ENCODE measurements around the gene CATSPERD. TPM values are rescaled to one million over a fixed set of nuclear protein-coding genes. Genes with fewer than 3 reads are reported as not detected.
A peak's percentile ranks its signal among the peaks of the same experiment; 100 is the strongest.

Gene CATSPERD
- total RNA-seq, 1 experiment from 2014 or later, result 0.50 TPM

DNA sequence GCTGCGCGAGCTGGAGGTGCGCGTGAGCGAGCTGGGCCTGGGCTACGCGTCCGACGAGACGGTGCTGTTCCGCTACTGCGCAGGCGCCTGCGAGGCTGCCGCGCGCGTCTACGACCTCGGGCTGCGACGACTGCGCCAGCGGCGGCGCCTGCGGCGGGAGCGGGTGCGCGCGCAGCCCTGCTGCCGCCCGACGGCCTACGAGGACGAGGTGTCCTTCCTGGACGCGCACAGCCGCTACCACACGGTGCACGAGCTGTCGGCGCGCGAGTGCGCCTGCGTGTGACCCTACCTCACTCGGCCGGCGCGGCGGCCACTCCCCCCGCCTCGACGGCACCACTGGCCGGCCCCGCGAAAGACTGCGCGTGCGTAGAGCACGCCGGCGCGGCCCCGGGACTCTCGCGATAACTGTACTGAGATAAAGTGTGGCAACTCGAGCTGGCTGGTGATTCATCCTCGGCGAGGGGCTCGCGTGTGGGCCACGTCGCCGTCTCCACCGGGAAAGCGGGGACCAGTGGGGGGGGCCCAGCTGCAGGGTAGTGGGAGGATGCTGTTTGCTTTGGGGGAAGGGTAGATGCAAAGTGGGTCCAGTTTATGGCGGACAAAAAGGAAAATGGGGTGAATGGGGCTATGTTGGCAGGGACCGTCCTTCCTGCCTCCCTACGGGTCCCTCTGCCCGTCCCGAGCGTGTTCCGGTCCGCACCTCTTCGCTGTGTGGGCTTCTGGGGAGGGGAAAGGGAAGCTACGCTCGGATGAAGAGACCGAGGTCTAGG is 107.6 kb downstream of the CATSPERD start (continued):
- TF ChIP-seq ZMAT4 (CRISPR knock-in tag; IDR thresholded peaks at IDR 0.05) (peak; percentile 75; the same call in 1 of the 2 replicates), NFATC4 (CRISPR knock-in tag; IDR thresholded peaks at IDR 0.05) (no peak; the same call in 1 of the 2 replicates), MLX (CRISPR knock-in tag; IDR thresholded peaks at IDR 0.05) (no peak), ZNF232 (CRISPR knock-in tag; IDR thresholded peaks at IDR 0.05) (peak; percentile 77; the same call in 1 of the 2 replicates), ELF4 (CRISPR knock-in tag; IDR thresholded peaks at IDR 0.05; ENCODE audit: low read depth) (no peak), ZNF138 (CRISPR knock-in tag; conservative IDR thresholded peaks at IDR 0.05) (no peak), NR1H2 (CRISPR knock-in tag; IDR thresholded peaks at IDR 0.05) (no peak), ZNF396 (CRISPR knock-in tag; IDR thresholded peaks at IDR 0.05; ENCODE audit: borderline replicate concordance) (no peak), HMGA2 (CRISPR knock-in tag; IDR thresholded peaks at IDR 0.05) (no peak), TP53 (CRISPR knock-in tag; IDR thresholded peaks at IDR 0.05) (no peak), JUN (CRISPR knock-in tag; IDR thresholded peaks at IDR 0.05) (peak; percentile 51; the same call in 1 of the 2 replicates), ZNF425 (CRISPR knock-in tag; conservative IDR thresholded peaks at IDR 0.05) (no peak), CREB1 (CRISPR knock-in tag; IDR thresholded peaks at IDR 0.05) (no peak; the same call in none of the 2 replicates), GRHL2 (CRISPR knock-in tag; IDR thresholded peaks at IDR 0.05; ENCODE audit: insufficient replicate concordance, severe bottlenecking) (no peak), FOXJ3 (CRISPR knock-in tag; IDR thresholded peaks at IDR 0.05; ENCODE audit: borderline replicate concordance) (no peak), ZNF423 (CRISPR knock-in tag; IDR thresholded peaks at IDR 0.05) (no peak), CBFB (CRISPR knock-in tag; IDR thresholded peaks at IDR 0.05; ENCODE audit: low read depth) (0 out of 2 replicates have a peak, but pooled peaks have one; percentile 73), NR3C1 (CRISPR knock-in tag; conservative IDR thresholded peaks at IDR 0.05; ENCODE audit: low read depth) (no peak), SOX15 (CRISPR knock-in tag; IDR thresholded peaks at IDR 0.05) (no peak), JAZF1 (CRISPR knock-in tag; IDR thresholded peaks at IDR 0.05) (no peak), TEAD4 (CRISPR knock-in tag; IDR thresholded peaks at IDR 0.05) (no peak), ZNF219 (CRISPR knock-in tag; IDR thresholded peaks at IDR 0.05; ENCODE audit: borderline replicate concordance) (no peak), PRRX2 (CRISPR knock-in tag; IDR thresholded peaks at IDR 0.05) (no peak)
- TF ChIP-seq, protein P1, sequence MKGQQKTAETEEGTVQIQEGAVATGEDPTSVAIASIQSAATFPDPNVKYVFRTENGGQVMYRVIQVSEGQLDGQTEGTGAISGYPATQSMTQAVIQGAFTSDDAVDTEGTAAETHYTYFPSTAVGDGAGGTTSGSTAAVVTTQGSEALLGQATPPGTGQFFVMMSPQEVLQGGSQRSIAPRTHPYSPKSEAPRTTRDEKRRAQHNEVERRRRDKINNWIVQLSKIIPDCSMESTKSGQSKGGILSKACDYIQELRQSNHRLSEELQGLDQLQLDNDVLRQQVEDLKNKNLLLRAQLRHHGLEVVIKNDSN (CRISPR knock-in tag; IDR thresholded peaks at IDR 0.05), result 0 out of 2 replicates have a peak, but pooled peaks have one; percentile 37
- TF ChIP-seq, protein P2, sequence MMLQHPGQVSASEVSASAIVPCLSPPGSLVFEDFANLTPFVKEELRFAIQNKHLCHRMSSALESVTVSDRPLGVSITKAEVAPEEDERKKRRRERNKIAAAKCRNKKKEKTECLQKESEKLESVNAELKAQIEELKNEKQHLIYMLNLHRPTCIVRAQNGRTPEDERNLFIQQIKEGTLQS (CRISPR knock-in tag; conservative IDR thresholded peaks at IDR 0.05), result no peak
- TF ChIP-seq, protein P3, sequence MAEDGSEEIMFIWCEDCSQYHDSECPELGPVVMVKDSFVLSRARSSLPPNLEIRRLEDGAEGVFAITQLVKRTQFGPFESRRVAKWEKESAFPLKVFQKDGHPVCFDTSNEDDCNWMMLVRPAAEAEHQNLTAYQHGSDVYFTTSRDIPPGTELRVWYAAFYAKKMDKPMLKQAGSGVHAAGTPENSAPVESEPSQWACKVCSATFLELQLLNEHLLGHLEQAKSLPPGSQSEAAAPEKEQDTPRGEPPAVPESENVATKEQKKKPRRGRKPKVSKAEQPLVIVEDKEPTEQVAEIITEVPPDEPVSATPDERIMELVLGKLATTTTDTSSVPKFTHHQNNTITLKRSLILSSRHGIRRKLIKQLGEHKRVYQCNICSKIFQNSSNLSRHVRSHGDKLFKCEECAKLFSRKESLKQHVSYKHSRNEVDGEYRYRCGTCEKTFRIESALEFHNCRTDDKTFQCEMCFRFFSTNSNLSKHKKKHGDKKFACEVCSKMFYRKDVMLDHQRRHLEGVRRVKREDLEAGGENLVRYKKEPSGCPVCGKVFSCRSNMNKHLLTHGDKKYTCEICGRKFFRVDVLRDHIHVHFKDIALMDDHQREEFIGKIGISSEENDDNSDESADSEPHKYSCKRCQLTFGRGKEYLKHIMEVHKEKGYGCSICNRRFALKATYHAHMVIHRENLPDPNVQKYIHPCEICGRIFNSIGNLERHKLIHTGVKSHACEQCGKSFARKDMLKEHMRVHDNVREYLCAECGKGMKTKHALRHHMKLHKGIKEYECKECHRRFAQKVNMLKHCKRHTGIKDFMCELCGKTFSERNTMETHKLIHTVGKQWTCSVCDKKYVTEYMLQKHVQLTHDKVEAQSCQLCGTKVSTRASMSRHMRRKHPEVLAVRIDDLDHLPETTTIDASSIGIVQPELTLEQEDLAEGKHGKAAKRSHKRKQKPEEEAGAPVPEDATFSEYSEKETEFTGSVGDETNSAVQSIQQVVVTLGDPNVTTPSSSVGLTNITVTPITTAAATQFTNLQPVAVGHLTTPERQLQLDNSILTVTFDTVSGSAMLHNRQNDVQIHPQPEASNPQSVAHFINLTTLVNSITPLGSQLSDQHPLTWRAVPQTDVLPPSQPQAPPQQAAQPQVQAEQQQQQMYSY (CRISPR knock-in tag; IDR thresholded peaks at IDR 0.05), result no peak
- TF ChIP-seq, protein P4, sequence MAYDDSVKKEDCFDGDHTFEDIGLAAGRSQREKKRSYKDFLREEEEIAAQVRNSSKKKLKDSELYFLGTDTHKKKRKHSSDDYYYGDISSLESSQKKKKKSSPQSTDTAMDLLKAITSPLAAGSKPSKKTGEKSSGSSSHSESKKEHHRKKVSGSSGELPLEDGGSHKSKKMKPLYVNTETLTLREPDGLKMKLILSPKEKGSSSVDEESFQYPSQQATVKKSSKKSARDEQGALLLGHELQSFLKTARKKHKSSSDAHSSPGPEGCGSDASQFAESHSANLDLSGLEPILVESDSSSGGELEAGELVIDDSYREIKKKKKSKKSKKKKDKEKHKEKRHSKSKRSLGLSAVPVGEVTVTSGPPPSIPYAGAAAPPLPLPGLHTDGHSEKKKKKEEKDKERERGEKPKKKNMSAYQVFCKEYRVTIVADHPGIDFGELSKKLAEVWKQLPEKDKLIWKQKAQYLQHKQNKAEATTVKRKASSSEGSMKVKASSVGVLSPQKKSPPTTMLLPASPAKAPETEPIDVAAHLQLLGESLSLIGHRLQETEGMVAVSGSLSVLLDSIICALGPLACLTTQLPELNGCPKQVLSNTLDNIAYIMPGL (CRISPR knock-in tag; IDR thresholded peaks at IDR 0.05), result peak; percentile 70; the same call in 1 of the 2 replicates
- TF ChIP-seq, protein P5, sequence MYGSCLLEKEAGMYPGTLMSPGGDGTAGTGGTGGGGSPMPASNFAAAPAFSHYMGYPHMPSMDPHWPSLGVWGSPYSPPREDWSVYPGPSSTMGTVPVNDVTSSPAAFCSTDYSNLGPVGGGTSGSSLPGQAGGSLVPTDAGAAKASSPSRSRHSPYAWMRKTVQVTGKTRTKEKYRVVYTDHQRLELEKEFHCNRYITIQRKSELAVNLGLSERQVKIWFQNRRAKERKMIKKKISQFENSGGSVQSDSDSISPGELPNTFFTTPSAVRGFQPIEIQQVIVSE (CRISPR knock-in tag; IDR thresholded peaks at IDR 0.05; ENCODE audit: borderline replicate concordance), result no peak
